ENCODE data around the gene ACTN2.

Gene ACTN2

GRCh38 chr1:236766506-236766905 lies 80.2 kb downstream of the ACTN2 start:
- H3K4me3 Mint-ChIP-seq: no peak overlapping the region
- H3K4me1 Mint-ChIP-seq: no peaks in the 10 kb centered on the region
- ATAC-seq (no peak), DNase-seq (ENCODE audit: low spot score in 2 of 2) (no peak)
- no peaks in the 10 kb centered on the region for H3K9me3 Mint-ChIP-seq
- H3K27ac Mint-ChIP-seq: no peak overlapping the region
- H3K36me3 Mint-ChIP-seq: no peaks in the 10 kb centered on the region

- no peak overlapping the region for H3K4me3 Mint-ChIP-seq
- no peak for ATAC-seq
- no peaks in the 10 kb centered on the region for H3K9me3 Mint-ChIP-seq
- H3K27ac Mint-ChIP-seq: no peak overlapping the region
- no peak for DNase-seq (ENCODE audit: low spot score in 2 of 2)
- H3K4me1 Mint-ChIP-seq: no peaks in the 10 kb centered on the region
- H3K36me3 Mint-ChIP-seq: no peaks in the 10 kb centered on the region
Measured at GRCh38 chr1:236767276-236767675, 81.0 kb downstream of the ACTN2 start.

GRCh38 chr1:236768601-236769000 lies 82.3 kb downstream of the ACTN2 start:
- Mint-ChIP-seq H3K9me3 (no peaks in the 10 kb centered on the region), H3K4me1 (no peaks in the 10 kb centered on the region), H3K27ac (no peak overlapping the region), H3K4me3 (no peak overlapping the region), H3K36me3 (no peaks in the 10 kb centered on the region)
- ATAC-seq: no peak
- no peak for DNase-seq (ENCODE audit: low spot score in 2 of 2)

GRCh38 chr1:236773919-236774318 lies 87.6 kb downstream of the ACTN2 start:
- no peak for ATAC-seq
- Mint-ChIP-seq H3K4me3 (no peak overlapping the region), H3K9me3 (peaks cover 5% of the 10 kb centered on the region)

GRCh38 chr1:236774926-236775325 lies 88.6 kb downstream of the ACTN2 start:
- peaks cover 11% of the 10 kb centered on the region for H3K9me3 Mint-ChIP-seq
- no peak for DNase-seq (ENCODE audit: low spot score in 2 of 2)
- no peaks in the 10 kb centered on the region for H3K4me1 Mint-ChIP-seq
- no peak overlapping the region for H3K4me3 Mint-ChIP-seq
- no peaks in the 10 kb centered on the region for H3K36me3 Mint-ChIP-seq
- H3K27ac Mint-ChIP-seq: no peak overlapping the region
- no peak for ATAC-seq

More at GRCh38 chr1:236773919-236774318, 87.6 kb downstream of the ACTN2 start:
- DNase-seq (ENCODE audit: low spot score in 2 of 2): no peak
- Mint-ChIP-seq H3K36me3 (no peaks in the 10 kb centered on the region), H3K27ac (no peak overlapping the region), H3K4me1 (no peaks in the 10 kb centered on the region)

- H3K4me3 Mint-ChIP-seq: no peak overlapping the region
- ATAC-seq: no peak
- no peaks in the 10 kb centered on the region for H3K36me3 Mint-ChIP-seq
- no peaks in the 10 kb centered on the region for H3K4me1 Mint-ChIP-seq
- no peak overlapping the region for H3K27ac Mint-ChIP-seq
- peaks cover 11% of the 10 kb centered on the region for H3K9me3 Mint-ChIP-seq
- DNase-seq (ENCODE audit: low spot score in 2 of 2): no peak
Measured at GRCh38 chr1:236779312-236779711, 93.0 kb downstream of the ACTN2 start.

GRCh38 chr1:236785477-236785876 lies 99.2 kb downstream of the ACTN2 start:
- ATAC-seq (peak; percentile 16), DNase-seq (ENCODE audit: low spot score in 2 of 2) (no peak)
- Mint-ChIP-seq H3K27ac (no peak overlapping the region), H3K4me3 (no peak overlapping the region), H3K9me3 (no peaks in the 10 kb centered on the region), H3K36me3 (no peaks in the 10 kb centered on the region), H3K4me1 (no peaks in the 10 kb centered on the region)

GRCh38 chr1:236786453-236786852 lies 100.2 kb downstream of the ACTN2 start:
- H3K27ac Mint-ChIP-seq: no peak overlapping the region
- no peak for ATAC-seq
- H3K36me3 Mint-ChIP-seq: no peaks in the 10 kb centered on the region
- H3K4me3 Mint-ChIP-seq: no peak overlapping the region
- H3K9me3 Mint-ChIP-seq: no peaks in the 10 kb centered on the region
- DNase-seq (ENCODE audit: low spot score in 2 of 2): no peak
- no peaks in the 10 kb centered on the region for H3K4me1 Mint-ChIP-seq

GRCh38 chr1:236794585-236795034 lies 108.3 kb downstream of the ACTN2 start:
- peak overlapping the region; percentile 91 for H3K4me3 Mint-ChIP-seq
- DNase-seq (ENCODE audit: low spot score in 2 of 2): no peak
- H3K36me3 Mint-ChIP-seq: peaks cover 33% of the 10 kb centered on the region
- ATAC-seq: no peak
- peak overlapping the region; percentile 99 for H3K27ac Mint-ChIP-seq
- peaks cover 23% of the 10 kb centered on the region for H3K4me1 Mint-ChIP-seq
- peaks cover 3% of the 10 kb centered on the region for H3K9me3 Mint-ChIP-seq

GRCh38 chr1:236795035-236795756 lies 108.9 kb downstream of the ACTN2 start, which contains the start of gene MTR:
Gene MTR (plus strand): TSS chr1:236795292. CDS start chr1:236795704, 412 bp downstream.
- Mint-ChIP-seq H3K36me3 (peaks cover 36% of the 10 kb centered on the region), H3K4me3 (peak within 1 kb of the TSS; percentile 91), H3K9me3 (peaks cover 3% of the 10 kb centered on the region), H3K4me1 (peaks cover 27% of the 10 kb centered on the region), H3K27ac (peak within 1 kb of the TSS; percentile 99)
- peak; percentile 96 for ATAC-seq
- DNase-seq (ENCODE audit: low spot score in 2 of 2): peak; percentile 84 to 98

GRCh38 chr1:236795757-236796667 lies 109.7 kb downstream of the ACTN2 start:
- peaks cover 3% of the 10 kb centered on the region for H3K9me3 Mint-ChIP-seq
- DNase-seq (ENCODE audit: low spot score in 2 of 2): no peak
- ATAC-seq: peak; percentile 6
- H3K36me3 Mint-ChIP-seq: peaks cover 36% of the 10 kb centered on the region
- peak overlapping the region; percentile 99 for H3K27ac Mint-ChIP-seq
- H3K4me3 Mint-ChIP-seq: peak overlapping the region; percentile 91
- H3K4me1 Mint-ChIP-seq: peaks cover 35% of the 10 kb centered on the region

- ATAC-seq (no peak), DNase-seq (ENCODE audit: low spot score in 2 of 2) (no peak)
- Mint-ChIP-seq H3K4me1 (peaks cover 59% of the 10 kb centered on the region), H3K9me3 (peaks cover 3% of the 10 kb centered on the region), H3K36me3 (peaks cover 54% of the 10 kb centered on the region), H3K4me3 (no peak overlapping the region), H3K27ac (no peak overlapping the region)
Measured at GRCh38 chr1:236799001-236799400, 112.7 kb downstream of the ACTN2 start.

- Mint-ChIP-seq H3K9me3 (no peaks in the 10 kb centered on the region), H3K4me3 (peak overlapping the region; percentile 41), H3K36me3 (peaks cover 59% of the 10 kb centered on the region), H3K27ac (peak overlapping the region; percentile 77), H3K4me1 (peaks cover 55% of the 10 kb centered on the region)
- DNase-seq (ENCODE audit: low spot score in 2 of 2) (no peak), ATAC-seq (peak; percentile 67)
Measured at GRCh38 chr1:236800002-236800620, 113.8 kb downstream of the ACTN2 start.

GRCh38 chr1:236800623-236801022 lies 114.3 kb downstream of the ACTN2 start:
- peak; percentile 57 for ATAC-seq
- Mint-ChIP-seq H3K4me1 (peaks cover 59% of the 10 kb centered on the region), H3K9me3 (no peaks in the 10 kb centered on the region), H3K27ac (peak overlapping the region; percentile 77), H3K4me3 (peak overlapping the region; percentile 41), H3K36me3 (peaks cover 56% of the 10 kb centered on the region)
- no peak for DNase-seq (ENCODE audit: low spot score in 2 of 2)

GRCh38 chr1:236802264-236802663 lies 116.0 kb downstream of the ACTN2 start:
- DNase-seq (ENCODE audit: low spot score in 2 of 2) (no peak), ATAC-seq (no peak)
- no peak overlapping the region for H3K4me3 Mint-ChIP-seq
- H3K4me1 Mint-ChIP-seq: peaks cover 53% of the 10 kb centered on the region
- peaks cover 55% of the 10 kb centered on the region for H3K36me3 Mint-ChIP-seq
- no peaks in the 10 kb centered on the region for H3K9me3 Mint-ChIP-seq
- H3K27ac Mint-ChIP-seq: peak overlapping the region; percentile 52

All from stimulated activated effector memory CD8-positive, alpha-beta T cell treated with anti-CD3 and anti-CD28 coated beads, Interleukin-12 subunit alpha, Interleukin-12 subunit beta, amount 100 ng/mL, for 72 hours (primary cell).